GM23338 (cell line): ENCODE results near the gene CPSF4L. TPM values are rescaled to one million over a fixed set of nuclear protein-coding genes. Genes with fewer than 3 reads are reported as not detected.

Source experiments
- ATAC-seq: fragments of 200-7000 bp; cut with Tn5 transposase; 3 replicates; pipeline ENCODE4 v1.9.1; 2020
- DNase-seq: peaks from one replicate; pipeline ENCODE4 v3.0.0-alpha.2; 2015; ENCODE audit warnings: low spot score
- H2AFZ ChIP-seq: fragments of 200-600 bp; sonication (generic); 2 replicates; pipeline ENCODE4 v1.8.0; 2016; ENCODE audit warnings: antibody characterized with exemption, mild to moderate bottlenecking, moderate library complexity
- H3F3A ChIP-seq: fragments of 200-600 bp; sonication (generic); replicated peaks from 2 replicates; pipeline ENCODE4 v1.8.0; 2017; ENCODE audit warnings: antibody characterized with exemption, mixed run types, low read depth
- H3K27ac ChIP-seq: fragments of 200-600 bp; sonication (generic); 2 replicates; pipeline ENCODE4 v1.6.1; 2016; ENCODE audit warnings: low read depth
- H3K27me3 ChIP-seq: fragments of 200-600 bp; sonication (generic); 2 replicates; pipeline ENCODE4 v1.8.0; 2016; ENCODE audit warnings: mild to moderate bottlenecking, mixed run types, moderate library complexity; ENCODE audit not compliant: insufficient read depth
- H3K36me3 ChIP-seq: fragments of 200-600 bp; sonication (generic); 2 replicates; pipeline ENCODE4 v1.8.0; 2016; ENCODE audit warnings: mild to moderate bottlenecking; ENCODE audit not compliant: insufficient read depth
- H3K4me1 ChIP-seq: fragments of 200-600 bp; sonication (generic); 2 replicates; pipeline ENCODE4 v1.8.0; 2016; ENCODE audit warnings: mild to moderate bottlenecking, moderate library complexity; ENCODE audit not compliant: insufficient read depth
- H3K4me2 ChIP-seq: fragments of 200-600 bp; sonication (generic); 2 replicates; pipeline ENCODE4 v1.7.1; 2017; ENCODE audit warnings: mixed run types
- H3K4me3 ChIP-seq: fragments of 200-600 bp; sonication (generic); 2 replicates; pipeline ENCODE4 v1.6.1; 2016; ENCODE audit warnings: mixed run types
- H3K79me2 ChIP-seq: fragments of 200-600 bp; sonication (generic); replicated peaks from 2 replicates; pipeline ENCODE4 v1.8.0; 2017; ENCODE audit warnings: mild to moderate bottlenecking; ENCODE audit not compliant: insufficient read depth
- H3K9me2 ChIP-seq: fragments of 200-600 bp; sonication (generic); 2 replicates; pipeline ENCODE4 v1.8.0; 2017; ENCODE audit not compliant: insufficient read depth
- H4K20me1 ChIP-seq: fragments of 200-600 bp; sonication (generic); replicated peaks from 2 replicates; pipeline ENCODE4 v1.8.0; 2017; ENCODE audit warnings: mild to moderate bottlenecking; ENCODE audit not compliant: insufficient read depth
- H3K27ac Mint-ChIP-seq: 2 replicates; pipeline ENCODE4 v1.8.0; 2020; ENCODE audit warnings: inconsistent platforms, mild to moderate bottlenecking, moderate library complexity, mixed read lengths
- H3K27me3 Mint-ChIP-seq: 3 replicates; pipeline ENCODE4 v1.8.0; 2022; ENCODE audit warnings: low read depth, mild to moderate bottlenecking, moderate library complexity, mixed read lengths, inconsistent platforms; ENCODE audit not compliant: insufficient read depth, poor library complexity
- H3K36me3 Mint-ChIP-seq: 3 replicates; pipeline ENCODE4 v1.8.0; 2021; ENCODE audit warnings: low read depth, mild to moderate bottlenecking, inconsistent platforms, moderate library complexity, mixed read lengths
- H3K4me1 Mint-ChIP-seq: 3 replicates; pipeline ENCODE4 v1.8.0; 2020; ENCODE audit warnings: mild to moderate bottlenecking, inconsistent platforms, mixed read lengths
- H3K4me3 Mint-ChIP-seq: 3 replicates; pipeline ENCODE4 v1.8.0; 2021; ENCODE audit warnings: moderate library complexity, mild to moderate bottlenecking, inconsistent platforms, mixed read lengths
- H3K9me3 Mint-ChIP-seq: 3 replicates; pipeline ENCODE4 v1.8.0; 2020; ENCODE audit warnings: moderate library complexity, mild to moderate bottlenecking, inconsistent platforms, mixed read lengths
- CREB1 ChIP-seq: fragments of 250-450 bp; sonication (Bioruptor Pico); IDR thresholded peaks from 2 replicates; pipeline ENCODE4 v1.5.0; 2020; ENCODE audit warnings: low read depth, mild to moderate bottlenecking, moderate library complexity
- CTCF ChIP-seq, 2 experiments: fragments of 200-600 bp in 1 of 2; sonication (generic) in 1 of 2; conservative IDR thresholded peaks; 2 replicates each; pipeline versions ENCODE4 v1.5.1 to v1.6.1; 2016 to 2017; ENCODE audit warnings: antibody characterized with exemption in 2 of 2, low read depth in 2 of 2, mild to moderate bottlenecking in 2 of 2, moderate library complexity in 1 of 2
- ETS1 ChIP-seq: IDR thresholded peaks from 2 replicates; pipeline ENCODE4 v1.6.1; 2016; ENCODE audit warnings: antibody characterized with exemption
- EZH2 ChIP-seq: fragments of 200-600 bp; sonication (generic); IDR thresholded peaks from one replicate; pipeline ENCODE4 v1.8.0; 2017; ENCODE audit warnings: antibody characterized with exemption, mild to moderate bottlenecking, low read depth; ENCODE audit not compliant: unreplicated experiment
- EZH2phosphoT487 ChIP-seq: fragments of 200-600 bp; sonication (generic); IDR thresholded peaks from one replicate; pipeline ENCODE4 v1.8.1; 2018; ENCODE audit warnings: antibody characterized with exemption; ENCODE audit not compliant: unreplicated experiment
- JUNB ChIP-seq: IDR thresholded peaks from one replicate; pipeline ENCODE4 v1.6.1; 2016; ENCODE audit warnings: antibody characterized with exemption; ENCODE audit not compliant: unreplicated experiment
- NANOG ChIP-seq: IDR thresholded peaks from 2 replicates; pipeline ENCODE4 v1.6.1; 2016; ENCODE audit warnings: antibody characterized with exemption, borderline replicate concordance
- POLR2AphosphoS5 ChIP-seq: IDR thresholded peaks from 2 replicates; pipeline ENCODE4 v1.6.1; 2016; ENCODE audit warnings: antibody characterized with exemption, low read depth
- REST ChIP-seq: IDR thresholded peaks from one replicate; pipeline ENCODE4 v1.6.1; 2018; ENCODE audit warnings: antibody characterized with exemption; ENCODE audit not compliant: unreplicated experiment
- STAT1 ChIP-seq: IDR thresholded peaks from one replicate; pipeline ENCODE4 v1.6.1; 2016; ENCODE audit warnings: antibody characterized with exemption; ENCODE audit not compliant: unreplicated experiment
- ZNF114 ChIP-seq: fragments of 250-450 bp; sonication (Bioruptor Pico); IDR thresholded peaks from 2 replicates; pipeline ENCODE4 v1.5.0; 2020; ENCODE audit warnings: mild to moderate bottlenecking, moderate library complexity
- ZNF331 ChIP-seq: fragments of 250-450 bp; sonication (Bioruptor Pico); IDR thresholded peaks from 2 replicates; pipeline ENCODE4 v1.5.0; 2020; ENCODE audit warnings: low read depth, mild to moderate bottlenecking, moderate library complexity
- ZNF462 ChIP-seq: fragments of 250-450 bp; sonication (Bioruptor Pico); IDR thresholded peaks from 2 replicates; pipeline ENCODE4 v1.5.0; 2020; ENCODE audit warnings: mild to moderate bottlenecking, moderate library complexity
- polyA plus RNA-seq: library from polyadenylated mRNA; unstranded; fragments of >200 nt; fragmentation: Nextera tagmentation; extraction: Ambion mirVana; gene quantifications from 2 replicates; pipeline ENCODE4 v1.2.1, GENCODE V29; 2016
- total RNA-seq: library from RNA; depleted of rRNA; stranded (reverse); fragments of >200 nt; shearing (Covaris generic); gene quantifications from 2 replicates; pipeline ENCODE4 v1.2.3, GENCODE V29; 2014

Gene CPSF4L
- total and polyA plus RNA-seq, 2 experiments from 2014 or later = not detected

GRCh38 chr17:73261952-73262675, 434 bp upstream of the CPSF4L start:
- H3K79me2 ChIP-seq = no peaks in the 10 kb centered on the region
- no peaks in the 10 kb centered on the region for H3K9me2 ChIP-seq
- Mint-ChIP-seq H3K4me3 (peak overlapping the region; percentile 47; the same call in 1 of the 3 replicates), H3K4me1 (peaks cover 19% of the 10 kb centered on the region), H3K27ac (no peak overlapping the region), H3K27me3 (peaks cover 23% of the 10 kb centered on the region), H3K9me3 (no peaks in the 10 kb centered on the region), H3K36me3 (no peaks in the 10 kb centered on the region)
- peaks cover 16% of the 10 kb centered on the region for H3K4me1 ChIP-seq
- H3K4me3 ChIP-seq = peak overlapping the region; percentile 35
- peak overlapping the region; percentile 97 for H2AFZ ChIP-seq
- TF ChIP-seq JUNB (no peak), ZNF462 (CRISPR knock-in tag) (no peak), ZNF331 (CRISPR knock-in tag) (no peak), ZNF114 (no peak), CREB1 (no peak), NANOG (no peak), POLR2AphosphoS5 (no peak), EZH2phosphoT487 (no peak), EZH2 (no peak), REST (no peak), ETS1 (no peak), CTCF (conservative IDR thresholded peaks at IDR 0.05; ENCODE audit: low read depth in 2 of 2) (no peak), STAT1 (no peak)
- H3K4me2 ChIP-seq = peak overlapping the region; percentile 72
- no peak overlapping the region for H3K27ac ChIP-seq
- peaks cover 4% of the 10 kb centered on the region; the same call in 1 of the 2 replicates for H3F3A ChIP-seq
- H3K36me3 ChIP-seq = no peaks in the 10 kb centered on the region
- peak; percentile 85 for ATAC-seq
- peak; percentile 53 for DNase-seq
- no peaks in the 10 kb centered on the region for H4K20me1 ChIP-seq
- peaks cover 4% of the 10 kb centered on the region; the same call in 1 of the 2 replicates for H3K27me3 ChIP-seq
